Mammary epithelial cell (primary cell): ENCODE measurements around the gene CCDC185.

Experiments used
- CTCF ChIP-seq, 2 donors: IDR thresholded peaks in 1 of 2; conservative IDR thresholded peaks in 1 of 2; 2 replicates each; pipeline ENCODE4 v1.5.1; 2011 to 2012; ENCODE audit warnings: inconsistent platforms in 2 of 2, low read length in 2 of 2, mild to moderate bottlenecking in 2 of 2, control low read depth in 1 of 2, low read depth in 1 of 2; ENCODE audit not compliant: insufficient read depth in 1 of 2; ENCODE audit errors: extremely low read depth in 1 of 2
- EZH2 ChIP-seq: IDR thresholded peaks from 2 replicates; pipeline ENCODE4 v1.6.1; 2012; ENCODE audit warnings: low read length, inconsistent platforms, borderline replicate concordance

DNA sequence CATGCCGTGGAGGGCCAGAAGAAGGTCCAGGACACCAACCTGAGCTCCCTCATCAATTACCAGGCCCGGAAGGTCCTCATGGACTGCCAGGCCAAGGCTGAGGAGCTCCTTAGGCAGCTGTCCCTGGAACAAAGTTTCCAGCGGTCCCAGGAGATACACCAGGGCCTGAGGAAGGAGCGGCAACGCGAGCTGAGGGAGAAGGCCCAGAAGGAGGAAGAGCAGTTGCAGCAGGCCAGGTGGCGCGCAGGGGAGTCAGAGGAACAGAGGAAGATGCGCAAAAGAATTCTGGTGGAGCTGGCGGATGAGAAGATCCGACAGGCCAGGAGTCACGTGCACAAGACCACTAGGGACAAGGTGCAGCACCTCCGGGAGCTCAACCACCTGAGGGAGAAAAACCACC is 1.5 kb downstream of the CCDC185 start:
- TF ChIP-seq EZH2 (no peak), CTCF (conservative IDR thresholded peaks at IDR 0.05 in 1 of 2, IDR thresholded peaks at IDR 0.05 in 1 of 2; ENCODE audit: extremely low read depth in 1 of 2, insufficient read depth in 1 of 2, low read depth in 1 of 2, low read length in 2 of 2) (no peak)
